K562 (cell line): Measurements from ENCODE around the gene RAD21L1. TPM values are rescaled to one million over a fixed set of nuclear protein-coding genes. Genes with fewer than 3 reads are reported as not detected.

Experiments used
- ATAC-seq: fragments of 200-7000 bp; cut with Tn5 transposase; 3 replicates; pipeline ENCODE4 v1.9.1; 2020; ENCODE audit warnings: moderate library complexity
- BruUV-seq: library from RNA; stranded (reverse); fragments of 400-500 nt; replicated peaks from 2 replicates; lab custom pipeline; 2021; lab: Mats Ljungman, UMichigan
- CTCF ChIA-PET: fragments of 300-600 bp; formaldehyde crosslinking; extraction: SDS; loops from one replicate; lab custom pipeline; 2021; ENCODE audit warnings: low intra/inter-chr PET ratio; lab: Yijun Ruan, JAX
- POLR2A ChIA-PET: fragments of 300-600, 350-650 bp; sonication (Branson Sonifier 250); formaldehyde crosslinking; extraction: SDS; loops from one replicate; lab custom pipeline; 2021; ENCODE audit warnings: antibody characterized with exemption, inconsistent platforms; lab: Yijun Ruan, JAX
- DNase-seq, 4 experiments: peaks; one replicate each; pipeline versions ENCODE4 v3.0.0 to v3.0.0-alpha.2; 2011 to 2018; ENCODE audit warnings: low spot score in 3 of 4, mixed read lengths in 3 of 4; ENCODE audit errors: extremely low read depth in 1 of 4
- FAIRE-seq: peaks from 2 replicates; lab custom pipeline; 2011; peaks lifted over from hg19 to GRCh38; lab: Jason Lieb, UNC
- H2AFZ ChIP-seq: 2 replicates; pipeline ENCODE4 v1.6.0; 2011; ENCODE audit warnings: low read depth, low read length, control low read depth, inconsistent platforms
- H3K27ac ChIP-seq: fragments of 200-600 bp; 3 replicates; pipeline ENCODE4 v1.8.0; 2011; ENCODE audit warnings: low read depth, mild to moderate bottlenecking, control low read depth, inconsistent platforms, low read length, moderate library complexity, mixed read lengths; ENCODE audit errors: extremely low read depth
- H3K27me3 ChIP-seq, 2 experiments: fragments of 300-600 bp in 1 of 2; 2 replicates in 1 of 2; 3 replicates in 1 of 2; pipeline versions ENCODE4 v1.6.0 to v1.8.0; 2011; ENCODE audit warnings: inconsistent platforms in 2 of 2, low read length in 2 of 2, mild to moderate bottlenecking in 1 of 2, mixed read lengths in 1 of 2, moderate library complexity in 1 of 2; ENCODE audit not compliant: control insufficient read depth in 2 of 2, insufficient read depth in 2 of 2
- H3K36me3 ChIP-seq: fragments of 300-600 bp; 3 replicates; pipeline ENCODE4 v1.8.0; 2011; ENCODE audit warnings: mild to moderate bottlenecking, low read length, inconsistent platforms; ENCODE audit not compliant: control insufficient read depth, insufficient read depth
- H3K4me1 ChIP-seq, 2 experiments: fragments of 200-600 bp in 1 of 2; replicated peaks in 1 of 2; 2 replicates in 1 of 2; 3 replicates in 1 of 2; pipeline versions ENCODE4 v1.5.1 to v1.8.0; 2011; ENCODE audit warnings: inconsistent platforms in 2 of 2, low read length in 2 of 2, mild to moderate bottlenecking in 1 of 2, mixed read lengths in 1 of 2, moderate library complexity in 1 of 2; ENCODE audit not compliant: control insufficient read depth in 2 of 2, insufficient read depth in 2 of 2
- H3K4me2 ChIP-seq: 2 replicates; pipeline ENCODE4 v1.6.1; 2011; ENCODE audit warnings: low read length, control low read depth, inconsistent platforms, mixed read lengths; ENCODE audit not compliant: insufficient read depth
- H3K4me3 ChIP-seq: fragments of 200-600 bp; sonication (generic), shearing (Covaris generic); 2 replicates; pipeline ENCODE4 v1.5.1; 2016; ENCODE audit warnings: control low read depth, inconsistent platforms
- H3K79me2 ChIP-seq: fragments of 200-600 bp; 3 replicates; pipeline ENCODE4 v1.8.0; 2011; ENCODE audit warnings: low read length, inconsistent platforms; ENCODE audit not compliant: control insufficient read depth, insufficient read depth
- H3K9ac ChIP-seq, 2 experiments: 2 replicates each; pipeline versions ENCODE4 v1.6.0 to v1.6.1; 2011; ENCODE audit warnings: low read depth in 2 of 2, low read length in 2 of 2, control low read depth in 1 of 2, inconsistent platforms in 1 of 2, mild to moderate bottlenecking in 1 of 2, mixed read lengths in 1 of 2; ENCODE audit not compliant: insufficient read depth in 1 of 2
- H3K9me1 ChIP-seq: one replicate; pipeline ENCODE4 v1.6.0; 2011; ENCODE audit warnings: inconsistent platforms, mild to moderate bottlenecking, low read length, moderate library complexity; ENCODE audit not compliant: control insufficient read depth, insufficient read depth
- H3K9me3 ChIP-seq: replicated peaks from 2 replicates; pipeline ENCODE4 v1.5.1; 2011; ENCODE audit warnings: low read depth, low read length, inconsistent platforms; ENCODE audit not compliant: control insufficient read depth, insufficient read depth
- H4K20me1 ChIP-seq: replicated peaks from 2 replicates; pipeline ENCODE4 v1.6.1; 2011; ENCODE audit warnings: low read length, inconsistent platforms, mixed read lengths; ENCODE audit not compliant: control insufficient read depth, insufficient read depth
- WGBS: fragments of 100-300 bp; shearing (Covaris generic); methylation state at CpG from one replicate; pipeline ENCODE4 v1.1.6; 2016; ENCODE audit warnings: low coverage, mixed read lengths; ENCODE audit not compliant: insufficient coverage; ENCODE audit errors: missing lambda C conversion rate; 5-methylcytosine and 5-hydroxymethylcytosine counted together
- in situ Hi-C: fragments of 300-500 bp; cut with MboI; formaldehyde crosslinking; loops from 4 replicates; pipeline ENCODE4 v1.15.0; 2018; ENCODE audit warnings: inconsistent platforms, mixed read lengths
- intact Hi-C: fragments of 100-400 bp; cut with micrococcal nuclease; formaldehyde crosslinking; loops from 2 replicates; pipeline ENCODE4 v1.14.2; 2022
- polyA plus RNA-seq, 8 experiments: library from polyadenylated mRNA; depleted of rRNA in 4 of 8; stranded (reverse) in 5 of 8; unstranded in 3 of 8; fragments of >200 nt; fragmentation: Nextera tagmentation in 2 of 8; fragmentation: Illumina TruSeq in 1 of 8; extraction: Ambion mirVana in 2 of 8; extraction: Trizol in 1 of 8; gene quantifications; 2 replicates each; pipeline versions ENCODE4 v1.2.1 to v1.2.3, GENCODE V29; 2011 to 2014; ENCODE audit warnings: inconsistent platforms in 1 of 8, missing spikeins in 1 of 8
- total RNA-seq, 7 experiments: library from RNA; depleted of rRNA in 6 of 7; stranded (reverse); fragments of >200 nt in 6 of 7; fragmentation: Illumina TruSeq in 2 of 7; extraction: Trizol in 2 of 7; gene quantifications; 2 replicates each; pipeline versions ENCODE4 v1.2.1 to v1.2.3, GENCODE V29; 2011 to 2021; ENCODE audit warnings: low replicate concordance in 1 of 7
- TF ChIP-seq, protein P1 (sequence below): fragments of 450-650 bp; IDR thresholded peaks from 2 replicates; pipeline ENCODE4 v1.6.1; 2016; ENCODE audit warnings: mild to moderate bottlenecking, moderate library complexity

RAD21L1 gene
- total and polyA plus RNA-seq, 9 of the 15 experiments (the other 6 are each of a cell fraction or from before 2014, with no cell fraction given): 0.17 to 1.7 (median 0.45) TPM; not detected in 1

GRCh38 chr20:1199212-1199873 is 26.5 kb upstream of the RAD21L1 start:
- Histone ChIP-seq H3K4me3 (no peak overlapping the region), H3K4me1 (peaks cover 0 to 4% of the 10 kb centered on the region in 2 experiments; a peak in 1 of 5 replicates), H3K4me2 (no peak overlapping the region), H3K36me3 (no peaks in the 10 kb centered on the region), H3K9ac (no peak overlapping the region), H4K20me1 (no peaks in the 10 kb centered on the region), H3K27me3 (no peaks in the 10 kb centered on the region), H3K9me3 (no peaks in the 10 kb centered on the region), H3K9me1 (no peaks in the 10 kb centered on the region), H2AFZ (peak overlapping the region; percentile 55; the same call in 1 of the 2 replicates), H3K27ac (no peak overlapping the region), H3K79me2 (no peaks in the 10 kb centered on the region)
- CTCF ChIA-PET: no interaction called here
- WGBS: 37% methylated on average over 7 of the region's 7 CpGs
- POLR2A ChIA-PET: interaction anchor here (1.3 kb wide), 1 partner anchor 12 kb away, joined by 3 read pairs; no protein-coding TSS in a partner anchor
- no TSS peak for BruUV-seq
- peak; percentile 65 for FAIRE-seq
- peak; percentile 57 for ATAC-seq
- in situ Hi-C loops: loop anchor here (10.0 kb wide), 1 partner anchor 385 kb away; no protein-coding TSS in a partner anchor
- intact Hi-C loops: no loop called here
- no peak for DNase-seq
- TF ChIP-seq, protein P1, sequence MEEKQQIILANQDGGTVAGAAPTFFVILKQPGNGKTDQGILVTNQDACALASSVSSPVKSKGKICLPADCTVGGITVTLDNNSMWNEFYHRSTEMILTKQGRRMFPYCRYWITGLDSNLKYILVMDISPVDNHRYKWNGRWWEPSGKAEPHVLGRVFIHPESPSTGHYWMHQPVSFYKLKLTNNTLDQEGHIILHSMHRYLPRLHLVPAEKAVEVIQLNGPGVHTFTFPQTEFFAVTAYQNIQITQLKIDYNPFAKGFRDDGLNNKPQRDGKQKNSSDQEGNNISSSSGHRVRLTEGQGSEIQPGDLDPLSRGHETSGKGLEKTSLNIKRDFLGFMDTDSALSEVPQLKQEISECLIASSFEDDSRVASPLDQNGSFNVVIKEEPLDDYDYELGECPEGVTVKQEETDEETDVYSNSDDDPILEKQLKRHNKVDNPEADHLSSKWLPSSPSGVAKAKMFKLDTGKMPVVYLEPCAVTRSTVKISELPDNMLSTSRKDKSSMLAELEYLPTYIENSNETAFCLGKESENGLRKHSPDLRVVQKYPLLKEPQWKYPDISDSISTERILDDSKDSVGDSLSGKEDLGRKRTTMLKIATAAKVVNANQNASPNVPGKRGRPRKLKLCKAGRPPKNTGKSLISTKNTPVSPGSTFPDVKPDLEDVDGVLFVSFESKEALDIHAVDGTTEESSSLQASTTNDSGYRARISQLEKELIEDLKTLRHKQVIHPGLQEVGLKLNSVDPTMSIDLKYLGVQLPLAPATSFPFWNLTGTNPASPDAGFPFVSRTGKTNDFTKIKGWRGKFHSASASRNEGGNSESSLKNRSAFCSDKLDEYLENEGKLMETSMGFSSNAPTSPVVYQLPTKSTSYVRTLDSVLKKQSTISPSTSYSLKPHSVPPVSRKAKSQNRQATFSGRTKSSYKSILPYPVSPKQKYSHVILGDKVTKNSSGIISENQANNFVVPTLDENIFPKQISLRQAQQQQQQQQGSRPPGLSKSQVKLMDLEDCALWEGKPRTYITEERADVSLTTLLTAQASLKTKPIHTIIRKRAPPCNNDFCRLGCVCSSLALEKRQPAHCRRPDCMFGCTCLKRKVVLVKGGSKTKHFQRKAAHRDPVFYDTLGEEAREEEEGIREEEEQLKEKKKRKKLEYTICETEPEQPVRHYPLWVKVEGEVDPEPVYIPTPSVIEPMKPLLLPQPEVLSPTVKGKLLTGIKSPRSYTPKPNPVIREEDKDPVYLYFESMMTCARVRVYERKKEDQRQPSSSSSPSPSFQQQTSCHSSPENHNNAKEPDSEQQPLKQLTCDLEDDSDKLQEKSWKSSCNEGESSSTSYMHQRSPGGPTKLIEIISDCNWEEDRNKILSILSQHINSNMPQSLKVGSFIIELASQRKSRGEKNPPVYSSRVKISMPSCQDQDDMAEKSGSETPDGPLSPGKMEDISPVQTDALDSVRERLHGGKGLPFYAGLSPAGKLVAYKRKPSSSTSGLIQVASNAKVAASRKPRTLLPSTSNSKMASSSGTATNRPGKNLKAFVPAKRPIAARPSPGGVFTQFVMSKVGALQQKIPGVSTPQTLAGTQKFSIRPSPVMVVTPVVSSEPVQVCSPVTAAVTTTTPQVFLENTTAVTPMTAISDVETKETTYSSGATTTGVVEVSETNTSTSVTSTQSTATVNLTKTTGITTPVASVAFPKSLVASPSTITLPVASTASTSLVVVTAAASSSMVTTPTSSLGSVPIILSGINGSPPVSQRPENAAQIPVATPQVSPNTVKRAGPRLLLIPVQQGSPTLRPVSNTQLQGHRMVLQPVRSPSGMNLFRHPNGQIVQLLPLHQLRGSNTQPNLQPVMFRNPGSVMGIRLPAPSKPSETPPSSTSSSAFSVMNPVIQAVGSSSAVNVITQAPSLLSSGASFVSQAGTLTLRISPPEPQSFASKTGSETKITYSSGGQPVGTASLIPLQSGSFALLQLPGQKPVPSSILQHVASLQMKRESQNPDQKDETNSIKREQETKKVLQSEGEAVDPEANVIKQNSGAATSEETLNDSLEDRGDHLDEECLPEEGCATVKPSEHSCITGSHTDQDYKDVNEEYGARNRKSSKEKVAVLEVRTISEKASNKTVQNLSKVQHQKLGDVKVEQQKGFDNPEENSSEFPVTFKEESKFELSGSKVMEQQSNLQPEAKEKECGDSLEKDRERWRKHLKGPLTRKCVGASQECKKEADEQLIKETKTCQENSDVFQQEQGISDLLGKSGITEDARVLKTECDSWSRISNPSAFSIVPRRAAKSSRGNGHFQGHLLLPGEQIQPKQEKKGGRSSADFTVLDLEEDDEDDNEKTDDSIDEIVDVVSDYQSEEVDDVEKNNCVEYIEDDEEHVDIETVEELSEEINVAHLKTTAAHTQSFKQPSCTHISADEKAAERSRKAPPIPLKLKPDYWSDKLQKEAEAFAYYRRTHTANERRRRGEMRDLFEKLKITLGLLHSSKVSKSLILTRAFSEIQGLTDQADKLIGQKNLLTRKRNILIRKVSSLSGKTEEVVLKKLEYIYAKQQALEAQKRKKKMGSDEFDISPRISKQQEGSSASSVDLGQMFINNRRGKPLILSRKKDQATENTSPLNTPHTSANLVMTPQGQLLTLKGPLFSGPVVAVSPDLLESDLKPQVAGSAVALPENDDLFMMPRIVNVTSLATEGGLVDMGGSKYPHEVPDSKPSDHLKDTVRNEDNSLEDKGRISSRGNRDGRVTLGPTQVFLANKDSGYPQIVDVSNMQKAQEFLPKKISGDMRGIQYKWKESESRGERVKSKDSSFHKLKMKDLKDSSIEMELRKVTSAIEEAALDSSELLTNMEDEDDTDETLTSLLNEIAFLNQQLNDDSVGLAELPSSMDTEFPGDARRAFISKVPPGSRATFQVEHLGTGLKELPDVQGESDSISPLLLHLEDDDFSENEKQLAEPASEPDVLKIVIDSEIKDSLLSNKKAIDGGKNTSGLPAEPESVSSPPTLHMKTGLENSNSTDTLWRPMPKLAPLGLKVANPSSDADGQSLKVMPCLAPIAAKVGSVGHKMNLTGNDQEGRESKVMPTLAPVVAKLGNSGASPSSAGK: peak; percentile 25; the same call in 1 of the 2 replicates
